Non-pigmented ciliary epithelial cell (primary cell): ENCODE measurements around the gene SERPINA4.
"Not testable (repeated sequence)": the region's sequence is repeated elsewhere in the genome, so short reads cannot be mapped to it uniquely, and the experiment has no call there.

Experiments used
- DNase-seq: peaks from one replicate; pipeline ENCODE4 v3.0.0-alpha.2; 2010; ENCODE audit warnings: low read depth

SERPINA4 gene

GRCh38 chr14:94592457-94592856, 31.2 kb downstream of the SERPINA4 start:
- DNase-seq = no peak

DNA sequence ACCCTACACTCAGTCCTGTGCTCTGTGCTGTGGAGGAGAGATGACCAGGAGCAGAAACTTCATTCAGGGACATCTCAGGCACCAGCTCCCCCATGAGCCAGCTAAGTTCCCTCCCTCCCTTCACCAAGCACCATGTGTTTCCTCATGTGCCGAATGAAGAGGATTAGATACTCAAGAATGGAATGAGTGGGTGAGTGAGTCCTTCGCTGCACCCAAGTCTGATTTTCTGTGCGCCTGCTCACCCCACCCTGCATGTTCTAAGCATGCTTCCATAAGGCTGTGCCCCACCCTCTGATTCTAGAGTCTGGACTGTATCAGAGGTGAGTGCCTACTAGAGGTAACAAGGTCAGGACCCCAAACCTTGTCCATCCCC, 32.1 kb downstream of the SERPINA4 start:
- no peak for DNase-seq

DNA sequence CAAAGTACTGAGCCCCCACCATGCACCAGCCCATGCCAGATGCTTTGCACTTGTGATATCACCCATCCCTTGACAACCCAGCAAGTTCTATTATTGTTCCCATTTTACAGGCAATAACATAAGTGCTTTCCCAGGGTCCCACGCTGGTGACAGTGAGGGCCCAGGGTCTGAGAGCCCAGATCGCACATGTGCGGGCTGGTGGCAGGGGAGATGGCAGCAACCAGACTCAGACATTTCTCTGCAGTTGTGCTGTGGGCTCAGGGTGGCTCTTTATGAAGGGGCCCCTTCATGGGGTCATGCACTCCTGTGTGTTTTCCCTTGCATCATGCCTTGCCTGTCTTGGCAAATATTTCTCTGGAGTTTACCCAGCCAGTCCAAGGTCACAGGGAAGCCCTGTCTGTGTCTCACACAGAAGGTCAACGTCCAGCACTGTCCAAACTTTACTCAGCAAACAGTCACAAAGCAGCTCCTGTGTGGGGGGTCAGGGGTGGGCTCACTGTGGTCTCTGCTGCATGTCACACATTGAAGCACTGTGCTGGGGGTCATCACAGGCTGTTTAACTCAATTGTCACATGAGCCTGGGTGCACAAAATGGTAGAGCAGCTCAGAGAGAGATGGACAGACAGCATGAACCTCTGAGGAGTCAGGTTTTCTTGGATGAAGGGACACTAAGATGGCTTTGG, 32.6 kb downstream of the SERPINA4 start:
- DNase-seq = no peak

GRCh38 chr14:94594441-94594840, 33.2 kb downstream of the SERPINA4 start:
- no peak for DNase-seq

DNA sequence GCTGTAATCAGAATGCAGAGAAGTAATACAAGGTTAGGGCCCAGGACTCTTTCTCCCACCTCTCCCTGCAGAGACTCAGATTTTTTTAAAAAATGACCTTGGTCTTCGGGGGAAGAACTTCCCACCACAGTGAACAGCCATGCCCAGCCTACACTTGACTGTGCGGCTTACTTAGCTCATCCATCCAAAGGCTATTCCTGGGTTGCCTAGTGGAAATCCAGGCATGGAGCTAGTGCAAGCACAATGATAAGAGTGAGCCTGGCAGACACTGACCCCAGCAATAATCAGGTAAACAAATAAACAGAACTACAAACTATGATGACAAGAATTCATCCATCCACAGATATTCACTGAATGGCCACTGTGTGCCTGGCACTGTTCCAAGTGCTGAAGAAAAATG, 34.7 kb downstream of the SERPINA4 start:
- no peak for DNase-seq

GRCh38 chr14:94596361-94596760, 35.1 kb downstream of the SERPINA4 start:
- DNase-seq = no peak

DNA sequence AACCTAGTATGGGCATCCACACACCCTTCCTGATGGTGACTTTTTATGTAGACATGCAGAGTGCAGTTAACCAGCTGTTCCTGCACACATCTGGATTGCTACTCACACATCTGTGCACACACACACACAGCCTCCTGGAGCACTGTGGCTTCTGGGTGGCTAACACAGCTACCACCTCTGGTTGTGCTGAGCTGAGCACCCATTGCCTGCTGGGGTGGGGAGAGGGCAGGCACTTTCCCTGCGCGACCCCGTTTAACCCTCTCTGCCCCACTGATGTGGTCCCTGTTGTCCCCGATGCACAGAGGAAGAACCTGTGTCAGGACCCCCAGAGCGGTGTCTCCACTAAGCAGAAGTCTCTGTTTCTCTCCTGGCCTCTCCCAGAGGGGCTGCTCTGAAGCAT, 36.5 kb downstream of the SERPINA4 start:
- no peak for DNase-seq

GRCh38 chr14:94598506-94598815, 37.2 kb downstream of the SERPINA4 start:
- DNase-seq = no peak

DNA sequence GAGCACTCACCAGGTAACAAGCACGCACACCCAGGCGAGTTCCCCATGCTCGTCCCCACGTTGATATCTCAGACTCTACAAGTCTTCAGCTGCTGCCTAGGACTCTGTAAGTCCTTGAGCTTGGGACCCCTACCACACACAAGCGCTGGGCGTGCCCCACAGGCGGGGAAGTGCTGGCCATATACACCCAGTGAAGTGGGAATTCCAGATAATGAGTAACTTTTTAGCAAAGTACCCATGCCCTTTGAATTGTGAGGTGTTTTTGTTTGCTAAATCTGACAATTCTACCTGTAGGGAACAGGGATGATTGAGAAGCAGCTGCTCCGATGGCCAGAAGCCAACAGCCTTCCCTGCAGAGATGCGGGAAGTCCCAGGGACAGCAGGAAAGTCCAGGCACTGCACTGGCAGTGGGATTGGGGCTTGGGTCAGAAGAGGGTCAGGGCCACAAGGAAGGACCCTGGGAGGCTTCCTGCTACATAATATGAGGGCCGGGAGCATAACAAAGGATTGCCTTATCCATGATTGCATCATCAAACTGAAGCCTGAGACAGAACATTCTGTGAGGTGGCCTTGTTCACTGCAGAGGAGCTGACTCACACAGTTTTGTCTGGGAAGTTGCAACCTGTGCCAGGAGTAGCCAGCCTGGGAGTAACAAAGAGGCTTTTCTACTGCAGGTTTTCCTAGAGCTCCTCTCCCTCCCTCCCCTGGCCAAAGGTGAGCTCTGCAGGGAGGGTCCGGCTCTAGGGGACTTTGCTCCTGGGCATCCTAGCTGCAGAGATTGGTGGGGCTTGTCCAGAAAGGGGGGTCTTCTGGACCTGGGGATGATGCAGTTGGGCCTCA, 37.8 kb downstream of the SERPINA4 start:
- DNase-seq = peak; percentile 95

- DNase-seq = no peak
These were observed 38.4 kb downstream of the SERPINA4 start for GRCh38 chr14:94599656-94600004.

- no peak for DNase-seq
These were observed 38.9 kb downstream of the SERPINA4 start for GRCh38 chr14:94600148-94600545.

DNA sequence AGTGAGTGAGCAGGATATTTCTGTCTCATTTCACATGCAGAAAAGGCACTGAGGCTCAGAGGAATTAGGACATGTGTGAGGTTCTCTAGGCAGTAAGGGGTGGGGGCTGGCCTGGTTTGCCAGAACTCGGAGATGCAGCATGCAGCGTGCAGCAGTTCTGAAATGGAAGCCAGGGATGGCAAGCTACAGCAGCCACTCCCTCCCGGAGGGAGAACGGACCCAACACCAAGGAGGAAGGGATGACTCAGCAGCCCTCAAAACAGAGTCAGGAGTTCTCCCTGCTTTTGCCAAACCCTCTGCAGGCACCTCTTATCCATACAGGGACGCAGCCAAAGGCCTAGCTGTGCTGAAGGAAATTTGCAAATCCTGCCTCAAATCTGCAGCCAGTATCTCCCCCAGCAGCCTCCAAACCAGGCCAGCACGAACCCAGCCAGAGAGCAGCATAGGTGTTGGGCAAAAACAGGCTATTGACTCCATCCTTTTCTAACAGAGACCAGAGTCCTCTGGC, 40.7 kb downstream of the SERPINA4 start:
- DNase-seq = peak; percentile 67

DNA sequence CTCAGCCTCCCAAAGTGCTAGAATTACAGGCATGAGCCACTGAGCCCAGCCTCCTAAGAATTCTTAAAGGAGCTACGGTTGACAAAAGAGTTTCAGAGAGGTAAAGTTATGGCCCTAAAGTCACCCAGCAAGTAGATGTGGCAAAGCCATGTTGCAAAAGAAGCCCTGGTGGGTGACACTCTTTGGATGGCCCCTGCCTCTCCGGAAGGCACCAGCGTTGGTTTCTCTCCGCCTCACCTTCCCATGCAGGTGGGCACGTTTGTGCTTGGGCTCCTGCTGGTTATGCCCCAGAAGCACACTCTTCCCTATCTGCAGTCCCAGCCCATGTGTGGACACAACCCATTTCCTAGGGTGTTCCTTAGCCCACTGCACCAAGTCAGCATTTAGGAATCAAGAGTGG, 41.5 kb downstream of the SERPINA4 start:
- no peak for DNase-seq

DNA sequence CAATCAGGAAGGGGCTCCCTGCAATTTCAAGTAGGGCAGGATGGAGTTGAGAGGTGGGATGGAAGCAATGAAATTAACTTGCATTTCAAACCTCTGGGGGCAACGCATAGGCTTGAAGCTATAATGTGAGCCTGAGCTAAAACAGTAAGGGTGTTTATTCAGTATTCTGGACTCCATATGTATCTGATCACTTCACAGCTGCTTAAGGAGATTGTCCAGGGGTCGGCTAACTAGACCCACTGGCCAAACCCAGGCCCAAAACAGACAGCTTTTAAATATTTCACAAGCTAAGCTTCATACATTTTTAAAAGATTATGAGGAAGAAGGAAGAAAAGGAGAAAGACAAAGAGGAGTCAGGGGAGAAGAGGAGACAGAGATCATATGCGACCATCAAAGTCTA, 44.1 kb downstream of the SERPINA4 start:
- DNase-seq = no peak

GRCh38 chr14:94608966-94609365, 47.7 kb downstream of the SERPINA4 start:
- not testable (repeated sequence) for DNase-seq

- no peak for DNase-seq
These were observed 49.9 kb downstream of the SERPINA4 start for GRCh38 chr14:94611179-94611578.

- DNase-seq = no peak
These were observed 50.9 kb downstream of the SERPINA4 start, which contains the start of gene SERPINA3 for GRCh38 chr14:94612174-94612573. SERPINA3 (plus strand) TSS chr14:94612391; CDS start chr14:94614442, 2,051 bp downstream.

- no peak for DNase-seq
These were observed 51.6 kb downstream of the SERPINA4 start for GRCh38 chr14:94612580-94613554.

GRCh38 chr14:94613720-94614644, 52.7 kb downstream of the SERPINA4 start:
- no peak for DNase-seq

GRCh38 chr14:94614802-94615201, 53.6 kb downstream of the SERPINA4 start:
- DNase-seq = no peak

GRCh38 chr14:94615254-94615653, 54.0 kb downstream of the SERPINA4 start:
- no peak for DNase-seq
